Activated T-helper 1 cell treated with anti-CD3 and anti-CD28 coated beads, Interleukin-2, amount 50 U/mL, for 16 hours (primary cell): Measurements from ENCODE around the gene FZD7.

ENCODE experiments used
- DNase-seq, 2 donors: peaks; one replicate each; pipeline ENCODE4 v3.0.0-alpha.2; 2020; ENCODE audit warnings: low read depth in 1 of 2, low spot score in 1 of 2

The FZD7 gene

GRCh38 chr2:202033317-202034248 is at the start of gene FZD7:
FZD7 (plus strand) TSS chr2:202033855; CDS start chr2:202034648, 793 bp downstream.
- DNase-seq, result peak; percentile 72 to 76

GRCh38 chr2:201984333-201984732 is 49.3 kb upstream of the FZD7 start:
- no peak for DNase-seq

GRCh38 chr2:201984800-201985525 is 48.7 kb upstream of the FZD7 start:
- no peak for DNase-seq

GRCh38 chr2:201985728-201986462 is 47.8 kb upstream of the FZD7 start:
- no peak for DNase-seq

- no peak for DNase-seq
Measured at GRCh38 chr2:201986463-201986735, 47.3 kb upstream of the FZD7 start.

- DNase-seq, result no peak
Measured at GRCh38 chr2:201987426-201987825, 46.2 kb upstream of the FZD7 start.

- DNase-seq, result no peak
Measured at GRCh38 chr2:201990069-201990468, 43.6 kb upstream of the FZD7 start.

- DNase-seq, result no peak
Measured at GRCh38 chr2:201992960-201993359, 40.7 kb upstream of the FZD7 start.

- DNase-seq, result no peak
Measured at GRCh38 chr2:201994973-201995638, 38.5 kb upstream of the FZD7 start.

- no peak for DNase-seq
Measured at GRCh38 chr2:201996006-201996405, 37.6 kb upstream of the FZD7 start.

- DNase-seq, result no peak
Measured at GRCh38 chr2:201996679-201997314, 36.9 kb upstream of the FZD7 start.

GRCh38 chr2:201999279-201999678 is 34.4 kb upstream of the FZD7 start:
- no peak for DNase-seq

- no peak for DNase-seq
Measured at GRCh38 chr2:202001826-202002225, 31.8 kb upstream of the FZD7 start.

- DNase-seq, result no peak
Measured at GRCh38 chr2:202002381-202002780, 31.3 kb upstream of the FZD7 start.

- DNase-seq, result no peak
Measured at GRCh38 chr2:202005272-202005887, 28.3 kb upstream of the FZD7 start.

GRCh38 chr2:202006301-202006700 is 27.4 kb upstream of the FZD7 start:
- DNase-seq, result no peak

GRCh38 chr2:202007015-202007982 is 26.4 kb upstream of the FZD7 start:
- DNase-seq, result no peak

- DNase-seq, result no peak
Measured at GRCh38 chr2:202007983-202008354, 25.7 kb upstream of the FZD7 start.

- no peak for DNase-seq
Measured at GRCh38 chr2:202009019-202009481, 24.6 kb upstream of the FZD7 start.
